Epithelial cell of proximal tubule (primary cell): ENCODE measurements around the gene ZNF845. TPM values are rescaled to one million over a fixed set of nuclear protein-coding genes. Genes with fewer than 3 reads are reported as not detected.
A peak's percentile ranks its signal among the peaks of the same experiment; 100 is the strongest.
"Not testable (repeated sequence)": the region's sequence is repeated elsewhere in the genome, so short reads cannot be mapped to it uniquely, and the experiment has no call there.

Experiments used
- DNase-seq: peaks from one replicate; pipeline ENCODE4 v3.0.0-alpha.2; 2011; ENCODE audit warnings: low read depth
- H3K4me3 ChIP-seq: 2 replicates; pipeline ENCODE4 v1.5.1; 2011; ENCODE audit warnings: low read depth, mild to moderate bottlenecking, low read length
- total RNA-seq: library from RNA; depleted of rRNA; stranded (reverse); fragments of >200 nt; gene quantifications from 2 replicates; pipeline ENCODE4 v1.2.3, GENCODE V29; 2015
- TF ChIP-seq, protein P1 (sequence below): conservative IDR thresholded peaks from 2 replicates; pipeline ENCODE4 v1.5.1; 2012; ENCODE audit warnings: low read depth, mild to moderate bottlenecking, low read length

The ZNF845 gene
- total RNA-seq, 1 donor from 2014 or later = 4.6 TPM

DNA sequence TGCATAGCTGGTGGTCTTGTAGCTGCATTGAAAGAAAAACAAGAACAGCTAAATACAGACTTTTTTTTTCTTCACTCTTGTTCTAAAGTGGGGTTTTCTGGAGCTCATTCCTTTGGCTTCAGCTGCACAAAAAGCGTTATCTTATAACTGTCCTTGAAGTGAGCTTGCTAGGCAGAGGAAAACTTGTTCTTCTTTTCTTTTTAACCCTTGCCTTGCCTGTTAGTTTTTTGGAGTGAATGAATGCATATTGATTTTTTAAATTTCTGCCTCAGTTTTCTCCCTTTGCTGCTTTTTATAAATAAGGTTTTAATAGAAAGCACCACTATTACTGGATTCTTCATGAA is 62.9 kb downstream of the ZNF845 start:
- TF ChIP-seq, protein P1, sequence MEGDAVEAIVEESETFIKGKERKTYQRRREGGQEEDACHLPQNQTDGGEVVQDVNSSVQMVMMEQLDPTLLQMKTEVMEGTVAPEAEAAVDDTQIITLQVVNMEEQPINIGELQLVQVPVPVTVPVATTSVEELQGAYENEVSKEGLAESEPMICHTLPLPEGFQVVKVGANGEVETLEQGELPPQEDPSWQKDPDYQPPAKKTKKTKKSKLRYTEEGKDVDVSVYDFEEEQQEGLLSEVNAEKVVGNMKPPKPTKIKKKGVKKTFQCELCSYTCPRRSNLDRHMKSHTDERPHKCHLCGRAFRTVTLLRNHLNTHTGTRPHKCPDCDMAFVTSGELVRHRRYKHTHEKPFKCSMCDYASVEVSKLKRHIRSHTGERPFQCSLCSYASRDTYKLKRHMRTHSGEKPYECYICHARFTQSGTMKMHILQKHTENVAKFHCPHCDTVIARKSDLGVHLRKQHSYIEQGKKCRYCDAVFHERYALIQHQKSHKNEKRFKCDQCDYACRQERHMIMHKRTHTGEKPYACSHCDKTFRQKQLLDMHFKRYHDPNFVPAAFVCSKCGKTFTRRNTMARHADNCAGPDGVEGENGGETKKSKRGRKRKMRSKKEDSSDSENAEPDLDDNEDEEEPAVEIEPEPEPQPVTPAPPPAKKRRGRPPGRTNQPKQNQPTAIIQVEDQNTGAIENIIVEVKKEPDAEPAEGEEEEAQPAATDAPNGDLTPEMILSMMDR = no peak
- H3K4me3 ChIP-seq = peak overlapping the region; percentile 85
- DNase-seq = no peak

DNA sequence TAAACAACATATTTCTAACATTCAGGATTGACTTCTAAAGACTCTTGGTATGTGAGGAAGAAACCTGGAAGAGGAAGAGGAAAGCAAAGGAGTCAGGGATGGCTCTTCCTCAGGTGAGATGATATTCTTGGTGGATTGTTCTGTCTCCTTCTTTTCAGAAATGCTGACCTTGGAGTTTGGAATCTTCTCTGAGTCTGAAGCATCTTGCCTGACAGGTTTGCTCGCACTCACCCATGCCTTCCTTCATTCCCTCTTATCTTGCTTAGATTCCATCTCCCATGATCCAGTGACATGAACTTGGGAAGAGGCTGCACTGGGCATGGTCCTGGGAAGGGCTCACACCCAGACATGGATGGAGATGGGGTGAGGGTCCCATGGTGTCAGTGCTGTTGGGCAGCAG is 64.4 kb downstream of the ZNF845 start:
- not testable (repeated sequence) for H3K4me3 ChIP-seq

More for the DNA sequence above, 64.4 kb downstream of the ZNF845 start:
- not testable (repeated sequence) for DNase-seq

Other genes with a start within 250 kb of the ZNF845 start
- gene ZNF160, start 230.3 kb upstream of the ZNF845 start, total RNA-seq = 5.5 and 9.6 TPM in 2 replicates
- 2.2 and 3.1 TPM in 2 replicates for gene ZNF415, start 200.8 kb upstream of the ZNF845 start, total RNA-seq
- 4.3 and 8.8 TPM in 2 replicates for gene ZNF347, start 174.7 kb upstream of the ZNF845 start, total RNA-seq
- gene ZNF665, start 140.4 kb upstream of the ZNF845 start, total RNA-seq = 2.2 and 10.8 TPM in 2 replicates
- 8.5 and 25.3 TPM in 2 replicates for gene ZNF677, start 78.9 kb upstream of the ZNF845 start, total RNA-seq
- gene VN1R2, start 75.5 kb upstream of the ZNF845 start, total RNA-seq = not detected in 2 replicates
- not detected in 2 replicates for gene VN1R4, start 66.0 kb upstream of the ZNF845 start, total RNA-seq
- 5.6 and 16.3 TPM in 2 replicates for gene ZNF525, start 32.0 kb downstream of the ZNF845 start, total RNA-seq
- gene ZNF765, start 61.4 kb downstream of the ZNF845 start, total RNA-seq = 5.1 and 5.5 TPM in 2 replicates
- gene ZNF761, start 98.2 kb downstream of the ZNF845 start, total RNA-seq = 4.4 and 6.1 TPM in 2 replicates
- gene ZNF813, start 134.0 kb downstream of the ZNF845 start, total RNA-seq = 2.6 and 4.6 TPM in 2 replicates
- gene ZNF331, start 204.4 kb downstream of the ZNF845 start, total RNA-seq = 5.3 and 6.1 TPM in 2 replicates